NCI-H345 treated with DMSO at 0.1 percent for 48 hours (cell line): ENCODE data around the gene PLA2G12B.
"Not testable (repeated sequence)": the region's sequence is repeated elsewhere in the genome, so short reads cannot be mapped to it uniquely, and the experiment has no call there.

Experiments used
- DNase-seq: peaks from one replicate; lab custom pipeline; 2025; ENCODE audit not compliant: unreplicated experiment; lab: John Stamatoyannopoulos, UW

The PLA2G12B gene

DNA sequence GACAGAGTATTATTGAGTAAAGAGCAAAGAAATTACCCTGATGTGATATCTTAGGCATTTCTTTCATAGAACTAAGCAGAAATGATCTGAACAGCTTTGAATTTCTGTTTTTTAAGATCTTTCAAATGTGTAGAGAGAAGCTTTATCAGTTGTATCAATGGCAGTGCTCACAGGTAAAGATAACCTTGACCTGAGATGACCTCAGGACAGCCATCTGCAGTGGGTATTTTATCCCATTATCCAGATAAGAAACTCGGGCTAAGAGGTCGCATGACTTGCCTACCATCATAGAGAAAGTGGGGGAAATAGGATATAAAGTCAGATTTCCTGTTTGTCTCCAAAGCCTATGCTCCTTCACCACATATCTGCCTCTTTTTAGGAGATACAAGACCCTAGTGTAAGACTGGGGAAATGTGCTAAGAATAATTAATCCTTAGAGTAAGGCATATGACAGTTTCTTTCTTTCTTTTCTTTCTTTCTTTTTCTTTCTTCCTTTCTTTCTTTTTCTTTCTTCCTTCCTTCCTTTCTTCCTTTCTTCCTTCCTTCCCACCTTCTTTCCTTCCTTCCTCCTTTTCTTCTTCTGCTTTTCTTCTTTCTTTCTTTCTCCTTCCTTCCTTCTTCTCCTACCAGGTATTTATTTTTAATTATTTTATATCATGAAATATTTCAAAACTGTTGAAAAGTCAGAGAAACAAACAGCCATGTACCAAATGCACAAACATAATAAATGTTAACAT, 10.9 kb downstream of the PLA2G12B start:
- DNase-seq, result no peak

DNA sequence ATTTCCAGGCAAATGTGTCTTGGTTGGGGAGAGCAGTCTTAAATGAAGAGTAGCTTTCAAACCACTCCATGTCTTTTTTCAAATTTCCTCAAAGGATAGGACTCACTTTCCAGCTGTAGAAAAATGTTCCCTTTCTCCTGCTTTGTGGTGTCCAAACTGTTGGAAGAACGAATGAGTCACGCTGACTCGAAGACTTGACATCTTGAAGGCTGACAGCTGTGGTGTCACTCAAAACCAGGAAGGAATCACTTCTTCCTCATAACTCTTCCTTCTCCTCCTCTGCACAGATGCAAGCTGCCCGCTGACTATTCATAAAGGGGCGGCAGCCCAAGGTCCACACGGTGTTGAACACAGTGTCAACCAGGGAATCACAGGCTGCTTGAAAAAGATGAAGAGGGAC, 19.2 kb downstream of the PLA2G12B start:
- DNase-seq, result no peak

DNA sequence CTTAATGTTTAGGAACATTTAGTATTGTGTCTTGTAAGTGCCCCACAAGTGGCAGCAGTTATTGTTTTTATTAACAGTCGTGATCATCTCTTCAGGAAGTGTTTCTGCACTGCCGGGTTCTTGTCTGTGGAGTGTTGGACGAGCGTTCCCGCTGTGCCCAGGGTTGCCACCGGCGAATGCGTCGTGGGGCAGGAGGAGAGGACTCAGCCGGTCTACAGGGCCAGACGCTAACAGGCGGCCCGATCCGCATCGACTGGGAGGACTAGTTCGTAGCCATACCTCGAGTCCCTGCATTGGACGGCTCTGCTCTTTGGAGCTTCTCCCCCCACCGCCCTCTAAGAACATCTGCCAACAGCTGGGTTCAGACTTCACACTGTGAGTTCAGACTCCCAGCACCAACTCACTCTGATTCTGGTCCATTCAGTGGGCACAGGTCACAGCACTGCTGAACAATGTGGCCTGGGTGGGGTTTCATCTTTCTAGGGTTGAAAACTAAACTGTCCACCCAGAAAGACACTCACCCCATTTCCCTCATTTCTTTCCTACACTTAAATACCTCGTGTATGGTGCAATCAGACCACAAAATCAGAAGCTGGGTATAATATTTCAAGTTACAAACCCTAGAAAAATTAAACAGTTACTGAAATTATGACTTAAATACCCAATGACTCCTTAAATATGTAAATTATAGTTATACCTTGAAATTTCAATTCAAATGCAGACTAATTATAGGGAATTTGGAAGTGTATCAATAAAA, 22.2 kb downstream of the PLA2G12B start:
- DNase-seq, result no peak

DNA sequence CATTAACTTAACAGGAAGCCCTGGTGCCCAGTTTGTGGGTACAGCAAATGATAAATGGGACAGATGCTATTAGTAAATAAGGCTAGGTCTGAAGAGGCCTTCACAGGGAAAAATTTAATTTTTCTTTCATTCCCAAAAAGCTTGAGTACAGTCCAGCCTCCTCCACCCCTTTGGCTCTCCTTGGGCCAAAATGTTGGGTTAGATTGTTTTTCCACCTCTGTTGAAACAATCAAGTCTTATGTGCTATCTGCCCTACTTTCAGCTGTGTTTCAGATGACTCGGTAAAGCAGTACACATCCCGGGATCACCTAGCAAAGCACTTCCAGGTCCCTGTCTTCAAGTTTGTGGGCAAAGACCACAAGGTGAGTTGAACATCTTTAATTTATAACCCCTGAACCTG, 24.3 kb downstream of the PLA2G12B start:
- DNase-seq, result no peak

DNA sequence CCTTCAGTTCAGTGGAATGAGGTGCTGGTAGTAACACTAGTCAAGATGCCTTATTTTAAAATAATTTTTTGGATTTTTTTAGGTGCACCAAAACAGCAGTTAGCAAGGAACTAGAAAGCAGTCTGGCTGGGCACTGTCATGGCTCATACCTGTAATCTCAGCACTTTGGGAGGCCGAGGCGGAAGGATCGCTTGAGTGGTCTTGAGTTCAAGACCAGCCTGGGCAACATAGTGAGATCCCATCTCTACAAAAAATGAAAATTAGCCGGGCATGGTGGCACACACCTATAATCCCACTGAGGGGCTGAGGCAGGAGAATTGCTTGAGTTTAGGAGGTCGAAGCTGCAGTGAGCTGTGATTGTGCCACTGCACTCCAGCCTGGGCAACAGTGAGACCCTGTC, 25.8 kb downstream of the PLA2G12B start:
- no peak for DNase-seq

DNA sequence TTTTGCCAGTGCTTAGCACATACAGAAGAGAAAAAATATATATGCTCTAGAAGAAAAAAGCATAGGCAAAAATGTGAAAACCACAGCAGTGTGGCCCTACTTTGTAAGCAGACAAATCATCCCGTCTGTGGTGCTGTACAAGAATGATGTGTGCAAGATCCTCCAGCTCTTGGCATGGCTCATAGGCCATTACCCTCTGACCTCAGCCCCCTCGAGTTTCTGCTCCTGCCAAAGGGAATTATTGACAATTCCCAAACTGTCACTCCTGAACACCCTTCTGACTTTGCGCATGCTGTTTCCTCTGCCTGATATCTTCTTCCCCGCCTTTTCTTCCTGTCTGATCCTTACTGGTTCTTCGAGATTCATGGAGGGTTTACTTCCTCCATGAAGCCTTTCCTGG, 27.1 kb downstream of the PLA2G12B start:
- no peak for DNase-seq

DNA sequence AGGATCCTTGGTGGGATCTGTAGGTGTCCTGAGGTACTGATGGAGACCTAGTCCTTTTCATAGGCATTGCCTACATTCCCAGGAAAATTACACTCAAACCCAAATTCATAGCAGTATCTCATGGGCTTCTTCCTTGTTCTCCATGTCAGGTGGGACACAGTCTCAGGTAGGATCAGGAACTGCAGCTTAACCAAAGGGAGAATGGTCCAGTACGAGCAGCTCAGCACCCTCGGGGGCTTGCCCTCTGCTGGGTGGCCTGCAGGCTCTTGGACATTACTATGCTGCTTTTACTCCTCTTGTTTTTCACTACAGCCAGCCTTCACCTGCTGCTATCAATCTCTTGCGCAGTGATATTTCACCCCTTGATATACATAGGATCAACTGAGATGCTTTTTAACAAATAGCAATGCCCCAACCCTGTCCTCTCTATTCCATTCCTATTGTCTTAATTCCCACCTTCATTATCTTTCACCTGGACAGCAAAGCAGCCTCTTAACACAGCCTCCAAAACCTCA, 28.6 kb downstream of the PLA2G12B start:
- no peak for DNase-seq

DNA sequence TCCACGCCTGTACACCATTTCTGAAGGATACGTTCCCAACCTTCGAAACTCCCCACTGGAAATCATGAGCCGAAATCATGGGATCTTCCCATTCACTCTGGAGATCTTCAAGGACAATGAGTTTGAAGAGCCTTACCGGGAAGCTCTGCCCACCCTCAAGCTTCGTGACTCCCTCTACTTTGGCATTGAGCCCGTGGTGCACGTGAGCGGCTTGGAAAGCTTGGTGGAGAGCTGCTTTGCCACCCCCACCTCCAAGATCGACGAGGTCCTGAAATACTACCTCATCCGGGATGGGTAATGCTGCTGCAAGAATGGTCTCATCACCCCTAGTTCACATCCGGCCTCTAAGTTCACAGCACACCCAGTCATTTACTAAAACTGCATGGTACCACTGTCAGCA, 30.3 kb downstream of the PLA2G12B start:
- no peak for DNase-seq

DNA sequence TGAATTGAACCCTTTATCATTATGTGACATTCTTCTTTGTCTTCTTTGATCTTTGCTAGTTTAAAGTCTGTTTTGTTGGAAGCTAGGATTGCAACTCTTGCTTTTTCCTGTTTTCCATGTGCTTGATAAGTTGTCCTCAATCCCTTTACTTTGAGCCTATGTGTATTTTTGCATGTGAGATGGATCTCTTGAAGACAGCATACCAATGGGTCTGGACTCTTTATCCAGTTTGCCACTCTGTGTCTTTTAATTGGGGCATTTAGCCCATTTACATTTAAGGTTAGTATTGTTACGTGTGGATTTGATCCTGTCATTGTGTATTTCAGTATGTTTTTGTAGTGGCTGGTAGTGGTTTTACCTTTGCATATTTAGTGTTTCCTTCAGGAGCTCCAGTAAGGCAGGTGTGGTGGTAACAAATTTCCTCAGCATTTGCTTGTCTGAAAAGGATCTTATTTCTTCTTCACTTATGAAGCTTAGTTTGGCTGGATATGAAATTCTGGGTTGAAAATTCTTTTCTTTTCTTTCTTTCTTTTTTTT, 33.4 kb downstream of the PLA2G12B start:
- not testable (repeated sequence) for DNase-seq

DNA sequence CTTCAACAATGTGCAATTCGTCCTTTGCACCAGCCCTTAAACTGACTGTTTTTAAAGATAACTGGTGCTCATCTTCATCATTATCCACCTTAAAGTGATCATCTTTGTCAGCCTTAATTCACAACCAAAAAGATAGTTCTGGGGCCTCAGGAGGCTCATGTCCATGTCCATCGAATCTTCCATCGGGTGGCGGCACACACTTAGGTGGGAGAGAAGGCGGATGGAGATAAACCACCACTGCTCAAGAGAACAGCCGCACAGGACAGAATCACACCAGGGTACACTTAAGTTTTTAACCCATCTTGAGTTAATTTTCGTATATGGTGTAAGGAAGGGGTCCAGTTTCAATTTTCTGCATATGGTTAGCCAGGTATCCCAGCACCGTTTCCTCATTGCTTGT, 36.3 kb downstream of the PLA2G12B start:
- DNase-seq, result no peak

DNA sequence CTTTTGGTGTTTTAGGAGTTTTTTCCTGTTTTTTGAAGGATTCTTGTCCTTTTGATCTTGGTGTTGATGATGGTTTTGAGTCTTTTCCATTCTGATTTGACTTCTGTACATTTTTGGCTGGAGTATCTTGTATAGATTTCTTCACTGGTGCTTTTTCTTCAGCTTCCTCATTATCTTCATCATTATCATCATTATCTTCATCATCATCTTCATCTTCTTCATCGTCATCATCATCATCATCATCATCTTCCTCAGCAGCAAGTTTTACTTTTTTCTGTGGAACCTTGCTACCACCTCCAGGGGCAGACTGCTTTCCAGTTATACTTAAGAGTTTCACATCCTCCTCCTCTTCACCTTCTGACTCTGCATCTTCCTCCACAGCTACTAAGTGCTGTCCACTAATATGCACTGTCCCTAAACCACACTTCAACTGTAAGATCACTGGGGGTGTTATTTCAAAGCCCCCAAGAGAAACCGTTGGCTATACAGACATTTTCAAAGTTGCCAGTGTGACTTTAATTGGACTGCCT, 36.7 kb downstream of the PLA2G12B start:
- DNase-seq, result not testable (repeated sequence)

DNA sequence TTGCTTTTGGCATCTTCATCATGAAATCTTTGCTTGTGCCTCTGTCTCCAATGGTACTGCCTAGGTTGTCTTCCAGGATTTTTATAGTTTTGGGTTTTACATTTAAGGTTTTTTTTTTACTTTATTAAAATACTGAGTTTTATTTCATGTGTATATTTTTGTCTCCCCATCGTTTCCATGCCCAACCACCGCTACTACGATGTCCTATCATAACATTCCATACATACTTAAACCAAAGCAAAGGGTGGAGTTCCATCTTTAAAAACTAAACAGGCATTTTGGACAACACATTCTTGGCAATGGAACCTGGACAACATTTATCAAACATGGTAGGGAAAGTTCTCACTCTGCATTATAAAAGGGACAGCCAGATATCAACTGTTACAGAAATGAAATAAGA, 37.4 kb downstream of the PLA2G12B start:
- not testable (repeated sequence) for DNase-seq

DNA sequence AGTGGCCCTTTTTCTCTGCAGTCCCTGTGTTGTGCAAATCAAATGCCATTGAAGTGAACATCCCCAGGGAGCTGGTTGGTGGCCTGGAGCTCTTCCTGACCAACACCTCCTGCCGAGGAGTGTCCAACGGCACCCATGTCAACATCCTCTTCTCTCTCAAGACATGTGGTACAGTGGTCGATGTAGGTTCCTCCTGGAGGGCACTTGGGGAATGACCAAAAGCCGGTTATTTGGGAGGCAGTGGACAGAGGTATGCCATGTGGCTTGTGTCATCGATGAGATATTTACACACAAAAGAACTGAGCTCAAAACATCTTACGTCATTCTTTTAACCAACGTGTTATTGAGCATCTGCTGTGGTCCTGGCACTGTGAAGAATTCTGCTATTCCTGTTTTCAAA, 41.3 kb downstream of the PLA2G12B start:
- DNase-seq, result no peak

DNA sequence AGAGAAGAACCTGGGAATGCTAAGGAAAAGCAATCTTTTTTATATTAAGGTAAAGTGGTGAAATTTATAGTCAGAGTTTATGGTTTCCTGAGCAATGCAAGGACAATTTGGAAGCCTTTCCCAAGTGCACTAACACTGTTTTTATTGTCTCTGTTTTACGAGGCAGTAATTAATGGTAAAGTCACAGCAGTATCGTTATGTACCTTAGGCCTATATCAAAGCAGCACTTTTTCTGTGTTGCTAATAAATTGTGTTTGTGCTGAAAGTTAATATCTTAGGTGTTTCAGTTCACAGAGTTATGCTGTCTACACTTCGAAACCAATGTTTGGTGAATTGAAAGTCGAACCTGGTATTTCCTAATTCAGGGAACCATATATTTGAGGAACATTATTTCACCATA, 41.9 kb downstream of the PLA2G12B start:
- DNase-seq, result no peak

DNA sequence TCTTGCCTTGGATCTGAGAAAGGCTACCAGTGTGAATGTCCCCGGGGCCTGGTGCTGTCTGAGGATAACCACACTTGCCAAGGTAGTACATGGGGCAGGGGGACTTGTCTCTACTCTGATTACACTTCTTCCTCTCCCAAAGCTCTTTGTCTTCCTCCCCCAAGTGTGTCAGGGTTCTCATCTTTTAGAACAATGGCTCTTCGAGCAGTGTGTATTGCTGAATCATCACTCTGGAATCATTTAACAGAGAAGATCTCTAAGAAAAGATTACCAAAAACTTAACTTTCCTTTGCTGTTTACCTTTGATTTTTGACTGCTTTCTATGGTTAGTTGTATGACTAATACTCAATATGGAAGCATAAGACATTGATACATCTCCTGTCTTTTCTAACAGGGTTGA, 42.8 kb downstream of the PLA2G12B start:
- DNase-seq, result no peak

DNA sequence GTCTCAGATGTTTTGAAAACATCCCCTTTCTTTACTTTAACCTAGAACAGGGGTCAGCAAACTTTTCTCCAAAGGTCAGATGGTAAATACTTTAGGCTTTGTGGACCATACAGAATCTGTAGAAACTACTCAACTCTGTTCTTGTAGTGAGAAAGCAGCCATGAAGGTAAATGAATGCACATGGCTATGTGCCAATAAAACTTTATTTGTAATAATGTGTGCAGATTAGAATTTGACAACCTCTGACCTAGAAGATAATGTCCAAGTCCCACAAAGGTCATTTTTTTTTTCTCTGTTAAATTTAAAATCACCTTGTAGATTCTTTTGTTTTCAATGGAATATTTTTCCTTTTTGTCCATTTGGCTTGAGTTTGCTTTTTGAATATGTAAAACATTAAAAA, 43.9 kb downstream of the PLA2G12B start:
- no peak for DNase-seq

DNA sequence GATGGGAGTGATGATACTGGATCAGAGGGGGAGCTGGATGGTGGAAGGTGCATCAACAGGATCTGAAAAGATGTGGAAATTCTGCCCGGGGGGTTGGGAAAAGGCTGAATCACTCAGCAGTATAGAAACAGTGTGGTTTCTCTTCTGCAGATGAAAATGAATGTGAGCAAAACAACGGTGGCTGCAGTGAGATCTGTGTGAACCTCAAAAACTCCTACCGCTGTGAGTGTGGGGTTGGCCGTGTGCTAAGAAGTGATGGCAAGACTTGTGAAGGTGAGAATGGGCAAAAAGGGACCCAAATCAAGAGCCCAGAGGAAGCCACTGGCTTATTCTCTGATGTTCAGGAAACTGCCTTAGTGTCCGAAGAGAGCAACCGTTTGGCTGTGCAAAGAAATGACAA, 48.2 kb downstream of the PLA2G12B start:
- DNase-seq, result no peak

DNA sequence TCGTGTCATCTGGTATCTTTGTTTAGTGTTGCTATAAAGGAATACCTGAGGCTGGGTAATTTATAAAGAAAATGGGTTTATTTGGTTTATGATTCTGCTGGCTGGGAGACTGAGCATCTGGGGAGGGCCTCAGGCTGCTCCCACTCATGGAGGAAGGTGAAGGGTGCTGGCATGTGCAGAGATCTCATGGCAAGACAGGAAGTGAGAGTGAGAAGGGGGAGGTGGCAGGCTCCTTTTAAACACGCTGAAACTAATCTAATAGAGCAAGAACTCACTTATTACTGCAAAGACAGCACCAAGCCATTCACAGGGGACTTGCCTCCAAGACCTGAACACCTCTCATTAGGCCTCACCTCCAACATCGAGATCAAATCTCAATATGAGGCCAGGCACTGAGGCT, 49.8 kb downstream of the PLA2G12B start:
- DNase-seq, result no peak

DNA sequence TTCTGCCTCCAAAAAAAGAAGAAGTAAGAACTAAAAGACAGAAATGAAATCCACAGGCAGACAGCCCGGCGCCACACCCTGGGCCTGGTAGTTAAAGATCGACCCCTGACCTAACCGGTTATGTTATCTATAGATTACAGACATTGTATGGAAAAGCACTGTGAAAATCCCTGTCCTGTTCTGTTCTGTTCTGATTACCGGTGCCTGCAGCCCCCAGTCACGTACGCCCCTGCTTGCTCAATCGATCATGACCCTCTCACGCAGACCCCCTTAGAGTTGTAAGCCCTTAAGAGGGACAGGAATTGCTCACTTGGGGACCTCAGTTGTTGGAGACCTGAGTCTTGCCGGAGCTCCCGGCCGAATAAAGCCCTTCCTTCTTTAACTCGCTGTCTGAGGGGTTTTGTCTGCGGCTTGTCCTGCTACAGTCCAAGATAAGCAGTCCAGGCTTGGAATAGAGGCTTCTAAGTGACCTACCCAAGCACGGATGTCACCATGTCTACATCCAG, 50.6 kb downstream of the PLA2G12B start:
- DNase-seq, result not testable (repeated sequence)

DNA sequence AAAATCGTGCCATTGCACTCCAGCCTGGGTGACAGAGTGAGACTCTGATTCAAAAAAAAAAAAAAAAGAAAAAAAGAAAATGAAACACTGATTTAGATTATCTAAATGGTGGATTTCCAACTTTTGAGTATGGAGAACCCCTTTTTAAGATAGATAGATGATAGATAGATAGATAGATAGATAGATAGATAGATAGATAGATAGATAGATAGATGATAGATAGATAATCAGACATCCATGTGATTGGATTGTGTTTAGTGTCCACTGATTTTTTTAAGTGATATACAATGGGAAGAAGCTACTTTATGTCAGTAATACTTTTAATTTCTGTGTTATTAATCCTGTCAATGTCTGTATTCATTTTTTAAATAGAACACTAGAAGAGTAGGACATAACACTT, 55.1 kb downstream of the PLA2G12B start:
- no peak for DNase-seq

DNA sequence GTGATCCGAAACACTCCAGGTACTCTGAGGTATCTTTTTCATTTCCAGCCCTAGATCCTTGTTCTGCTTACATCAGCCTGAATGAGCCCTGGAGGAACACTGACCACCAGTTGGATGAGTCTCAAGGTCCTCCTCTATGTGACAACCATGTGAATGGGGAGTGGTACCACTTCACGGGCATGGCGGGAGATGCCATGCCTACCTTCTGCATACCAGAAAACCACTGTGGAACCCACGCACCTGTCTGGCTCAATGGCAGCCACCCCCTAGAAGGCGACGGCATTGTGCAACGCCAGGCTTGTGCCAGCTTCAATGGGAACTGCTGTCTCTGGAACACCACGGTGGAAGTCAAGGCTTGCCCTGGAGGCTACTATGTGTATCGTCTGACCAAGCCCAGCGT, 56.0 kb downstream of the PLA2G12B start:
- DNase-seq, result no peak
